SK-N-SH (cell line): ENCODE data around the gene PPA2. TPM values are rescaled to one million over a fixed set of nuclear protein-coding genes. Genes with fewer than 3 reads are reported as not detected.

Experiments used
- CTCF ChIA-PET: fragments of 300-600, 350-600 bp; formaldehyde crosslinking; extraction: SDS; loops from one replicate; lab custom pipeline; 2021; lab: Yijun Ruan, JAX
- POLR2A ChIA-PET: fragments of 350-600 bp; sonication (Branson Sonifier 250); formaldehyde crosslinking; extraction: SDS; loops from one replicate; lab custom pipeline; 2020; ENCODE audit warnings: antibody characterized with exemption, inconsistent platforms; lab: Yijun Ruan, JAX
- DNase-seq: peaks from one replicate; pipeline ENCODE4 v3.0.0; 2012
- H2AFZ ChIP-seq: fragments of 200-600 bp; sonication (generic); 2 replicates; pipeline ENCODE4 v1.8.1; 2016; ENCODE audit warnings: antibody characterized with exemption, mild to moderate bottlenecking, low read depth
- H3F3A ChIP-seq: fragments of 200-600 bp; sonication (generic); replicated peaks from 2 replicates; pipeline ENCODE3; 2016; ENCODE audit warnings: antibody characterized with exemption, mild to moderate bottlenecking; ENCODE audit not compliant: insufficient read depth
- H3K27ac ChIP-seq, 2 experiments: fragments of 200-500 bp in 1 of 2; fragments of 200-600 bp in 1 of 2; sonication (Bioruptor generic) in 1 of 2; sonication (generic), shearing (Covaris generic) in 1 of 2; 2 replicates each; pipeline versions ENCODE4 v1.5.1 to v1.6.1; 2014 to 2016; ENCODE audit warnings: low read depth in 2 of 2, inconsistent platforms in 1 of 2, low read length in 1 of 2, mild to moderate bottlenecking in 1 of 2, mixed read lengths in 1 of 2
- H3K27me3 ChIP-seq: fragments of 200-600 bp; sonication (generic), shearing (Covaris generic); 2 replicates; pipeline ENCODE4 v1.6.1; 2016; ENCODE audit warnings: mixed run types; ENCODE audit not compliant: insufficient read depth
- H3K36me3 ChIP-seq, 2 experiments: fragments of 200-500 bp in 1 of 2; fragments of 200-600 bp in 1 of 2; sonication (Bioruptor generic) in 1 of 2; sonication (generic) in 1 of 2; replicated peaks in 1 of 2; 2 replicates each; pipeline versions ENCODE3 to v1.5.1; 2014 to 2016; ENCODE audit warnings: low read length in 1 of 2, mild to moderate bottlenecking in 1 of 2; ENCODE audit not compliant: insufficient read depth in 2 of 2, control insufficient read depth in 1 of 2
- H3K4me1 ChIP-seq, 2 experiments: fragments of 200-500 bp in 1 of 2; fragments of 200-600 bp in 1 of 2; sonication (Bioruptor generic) in 1 of 2; sonication (generic), shearing (Covaris generic) in 1 of 2; 2 replicates each; pipeline versions ENCODE4 v1.5.1 to v1.6.1; 2014 to 2016; ENCODE audit warnings: low read depth in 1 of 2, low read length in 1 of 2, mixed run types in 1 of 2; ENCODE audit not compliant: insufficient read depth in 2 of 2, control insufficient read depth in 1 of 2
- H3K4me2 ChIP-seq: fragments of 200-600 bp; sonication (generic), shearing (Covaris generic); 2 replicates; pipeline ENCODE4 v1.6.1; 2017; ENCODE audit warnings: mixed run types
- H3K4me3 ChIP-seq, 2 experiments: fragments of 200-500 bp in 1 of 2; fragments of 200-600 bp in 1 of 2; sonication (Bioruptor generic) in 1 of 2; sonication (generic), shearing (Covaris generic) in 1 of 2; 2 replicates each; pipeline versions ENCODE4 v1.5.1 to v1.8.1; 2014 to 2016; ENCODE audit warnings: low read depth in 2 of 2, inconsistent platforms in 1 of 2, low read length in 1 of 2, mild to moderate bottlenecking in 1 of 2, mixed read lengths in 1 of 2, moderate library complexity in 1 of 2
- H3K79me2 ChIP-seq: fragments of 200-600 bp; sonication (generic); 2 replicates; pipeline ENCODE4 v1.8.1; 2017; ENCODE audit warnings: mild to moderate bottlenecking; ENCODE audit not compliant: insufficient read depth
- H3K9ac ChIP-seq: fragments of 200-600 bp; sonication (generic); 2 replicates; pipeline ENCODE4 v1.6.1; 2017; ENCODE audit warnings: mixed run types
- H3K9me2 ChIP-seq: fragments of 200-600 bp; sonication (generic); 2 replicates; pipeline ENCODE4 v1.6.1; 2017; ENCODE audit warnings: mixed run types
- H3K9me3 ChIP-seq: fragments of 200-600 bp; sonication (generic); 2 replicates; pipeline ENCODE4 v1.6.1; 2017; ENCODE audit warnings: mixed run types, mild to moderate bottlenecking, moderate library complexity
- H4K20me1 ChIP-seq: fragments of 200-600 bp; sonication (generic); 2 replicates; pipeline ENCODE4 v1.6.1; 2017; ENCODE audit warnings: mild to moderate bottlenecking, mixed run types; ENCODE audit not compliant: insufficient read depth
- CTCF ChIP-seq: fragments of 200-600 bp; sonication (generic); IDR thresholded peaks from 2 replicates; pipeline ENCODE4 v1.6.1; 2017; ENCODE audit warnings: antibody characterized with exemption, mild to moderate bottlenecking, moderate library complexity
- ELF1 ChIP-seq: IDR thresholded peaks from 2 replicates; pipeline ENCODE4 v1.4.0; 2012
- EP300 ChIP-seq, 2 experiments: IDR thresholded peaks; 2 replicates each; pipeline versions ENCODE4 v1.4.0 to v1.6.1; 2012; ENCODE audit warnings: borderline replicate concordance in 1 of 2, low read depth in 1 of 2, low read length in 1 of 2
- EZH2phosphoT487 ChIP-seq: fragments of 200-600 bp; sonication (generic); IDR thresholded peaks from 2 replicates; pipeline ENCODE4 v1.6.1; 2017; ENCODE audit warnings: low read depth, mixed run types, mild to moderate bottlenecking, antibody characterized with exemption, moderate library complexity, borderline replicate concordance
- FOXJ3 ChIP-seq: sonication (generic); formaldehyde crosslinking; IDR thresholded peaks from 2 replicates; pipeline ENCODE4 v1.5.1; 2020; ENCODE audit warnings: mild to moderate bottlenecking, missing genetic modification reagents
- FOXM1 ChIP-seq: IDR thresholded peaks from 2 replicates; pipeline ENCODE4 v1.4.0; 2012; ENCODE audit warnings: low read depth, mild to moderate bottlenecking
- GABPA ChIP-seq: IDR thresholded peaks from 2 replicates; pipeline ENCODE4 v1.4.0; 2012; ENCODE audit warnings: low read depth, mild to moderate bottlenecking
- GATA2 ChIP-seq: sonication (generic); formaldehyde crosslinking; IDR thresholded peaks from 2 replicates; pipeline ENCODE4 v1.5.0; 2020; ENCODE audit warnings: mild to moderate bottlenecking, missing genetic modification reagents
- IRF3 ChIP-seq: fragments of 150-350 bp; IDR thresholded peaks from 2 replicates; pipeline ENCODE4 v1.6.1; 2016; ENCODE audit warnings: mild to moderate bottlenecking, low read depth, low read length
- MAX ChIP-seq: IDR thresholded peaks from 2 replicates; pipeline ENCODE4 v1.4.0; 2012; ENCODE audit warnings: low read depth
- MEF2A ChIP-seq: IDR thresholded peaks from 2 replicates; pipeline ENCODE4 v1.4.0; 2012; ENCODE audit warnings: low read depth, borderline replicate concordance
- MXI1 ChIP-seq: IDR thresholded peaks from 2 replicates; pipeline ENCODE4 v1.6.1; 2012; ENCODE audit warnings: mild to moderate bottlenecking, low read depth, low read length, improper control_type of control experiment
- NFIC ChIP-seq: IDR thresholded peaks from 2 replicates; pipeline ENCODE4 v1.4.0; 2012; ENCODE audit warnings: borderline replicate concordance
- POLR2AphosphoS5 ChIP-seq: IDR thresholded peaks from 2 replicates; pipeline ENCODE4 v1.6.1; 2012; ENCODE audit warnings: low read depth, low read length
- RAD21 ChIP-seq: IDR thresholded peaks from 2 replicates; pipeline ENCODE4 v1.6.1; 2012; ENCODE audit warnings: mild to moderate bottlenecking, low read length
- RXRA ChIP-seq: IDR thresholded peaks from 2 replicates; pipeline ENCODE4 v1.4.0; 2012; ENCODE audit warnings: low read depth, mild to moderate bottlenecking, borderline replicate concordance
- SIN3A ChIP-seq: IDR thresholded peaks from 2 replicates; pipeline ENCODE4 v1.6.1; 2012; ENCODE audit warnings: low read depth, mild to moderate bottlenecking, low read length, moderate library complexity, borderline replicate concordance
- SMC3 ChIP-seq: IDR thresholded peaks from 2 replicates; pipeline ENCODE4 v1.6.1; 2012; ENCODE audit warnings: low read depth, low read length, improper control_type of control experiment
- TAF1 ChIP-seq: IDR thresholded peaks from 2 replicates; pipeline ENCODE4 v1.6.1; 2012; ENCODE audit warnings: low read depth, mild to moderate bottlenecking, low read length, moderate library complexity, borderline replicate concordance
- TCF12 ChIP-seq: IDR thresholded peaks from 2 replicates; pipeline ENCODE4 v1.4.0; 2012
- ZBTB33 ChIP-seq: IDR thresholded peaks from 2 replicates; pipeline ENCODE4 v1.4.0; 2012; ENCODE audit warnings: low read depth, borderline replicate concordance
- WGBS: methylation state at CpG from one replicate; pipeline ENCODE4 v1.1.6; 2017; ENCODE audit warnings: low lambda C conversion rate; 5-methylcytosine and 5-hydroxymethylcytosine counted together
- polyA plus RNA-seq, 3 experiments: library from polyadenylated mRNA; depleted of rRNA; stranded (reverse); fragments of >200 nt; gene quantifications; 2 replicates each; pipeline ENCODE4 v1.2.3, GENCODE V29; 2012

Gene PPA2
- polyA plus RNA-seq, 1 of the 3 experiments (the other 2 are of a cell fraction) = 57.8 TPM

GRCh38 chr4:105327956-105328355, 145.9 kb downstream of the PPA2 start:
- CTCF ChIA-PET = interaction anchor here (1.1 to 1.9 kb wide), 2 partner anchors 9 to 187 kb away, joined by 4 read pairs; no protein-coding TSS in a partner anchor
- no peak overlapping the region for H3K4me3 ChIP-seq

GRCh38 chr4:105327222-105327621, 146.6 kb downstream of the PPA2 start:
- no peaks in the 10 kb centered on the region for H3K79me2 ChIP-seq
- H3K9me3 ChIP-seq = no peaks in the 10 kb centered on the region
- H3K27me3 ChIP-seq = no peaks in the 10 kb centered on the region
- CTCF ChIA-PET = interaction anchor here (1.2 to 1.9 kb wide), 2 partner anchors 9 to 145 kb away, joined by 3 to 4 read pairs; no protein-coding TSS in a partner anchor
- H3K4me3 ChIP-seq = no peak overlapping the region
- no peaks in the 10 kb centered on the region; a peak in 1 of 4 replicates for H3K4me1 ChIP-seq
- TF ChIP-seq TAF1 (no peak), POLR2AphosphoS5 (no peak), MXI1 (no peak), ZBTB33 (no peak), IRF3 (no peak), SMC3 (no peak), RAD21 (no peak), CTCF (no peak), RXRA (no peak), MAX (no peak), MEF2A (no peak), EP300 (IDR thresholded peaks at IDR 0.05; ENCODE audit: borderline replicate concordance in 1 of 2, low read depth in 1 of 2, low read length in 1 of 2) (no peak), TCF12 (no peak)
- no peaks in the 10 kb centered on the region for H4K20me1 ChIP-seq
- H3K9me2 ChIP-seq = no peaks in the 10 kb centered on the region
- no peak overlapping the region for H3K27ac ChIP-seq
- no peak overlapping the region for H3K4me2 ChIP-seq
- POLR2A ChIA-PET = no interaction called here
- no peaks in the 10 kb centered on the region for H3F3A ChIP-seq
- DNase-seq = no peak
- H3K36me3 ChIP-seq = no peaks in the 10 kb centered on the region
- no peak overlapping the region for H2AFZ ChIP-seq
- WGBS = 64% methylated on average over 2 of the region's 2 CpGs
- no peak overlapping the region for H3K9ac ChIP-seq

More at GRCh38 chr4:105327956-105328355, 145.9 kb downstream of the PPA2 start:
- no peak for DNase-seq
- TF ChIP-seq GABPA (no peak), TAF1 (no peak), FOXJ3 (CRISPR knock-in tag) (no peak), FOXM1 (no peak), SIN3A (no peak), RAD21 (no peak), GATA2 (CRISPR knock-in tag) (no peak), ELF1 (no peak), EP300 (IDR thresholded peaks at IDR 0.05; ENCODE audit: borderline replicate concordance in 1 of 2, low read depth in 1 of 2, low read length in 1 of 2) (no peak), RXRA (no peak), EZH2phosphoT487 (no peak), POLR2AphosphoS5 (no peak), NFIC (no peak)
- TF ChIP-seq, all 33 proteins: peak for 0
- Histone ChIP-seq H3K9me2 (no peaks in the 10 kb centered on the region), H2AFZ (no peak overlapping the region), H3K9me3 (no peaks in the 10 kb centered on the region), H3K27ac (no peak overlapping the region), H3K9ac (no peak overlapping the region), H3K27me3 (no peaks in the 10 kb centered on the region), H3K4me2 (no peak overlapping the region), H3K4me1 (no peaks in the 10 kb centered on the region; a peak in 1 of 4 replicates), H3K36me3 (no peaks in the 10 kb centered on the region), H3F3A (no peaks in the 10 kb centered on the region), H4K20me1 (no peaks in the 10 kb centered on the region), H3K79me2 (no peaks in the 10 kb centered on the region)
- POLR2A ChIA-PET = no interaction called here
